H1 (cell line): Measurements from ENCODE around the gene XPNPEP3. TPM values are rescaled to one million over a fixed set of nuclear protein-coding genes. Genes with fewer than 3 reads are reported as not detected.

ENCODE experiments used
- CTCF ChIA-PET: fragments of 300-600 bp; sonication (Branson Sonifier 250); formaldehyde crosslinking; loops from one replicate; lab custom pipeline; 2021; ENCODE audit not compliant: partially characterized antibody; lab: Charles Lee
- POLR2A ChIA-PET: fragments of 300-600 bp; sonication (Branson Sonifier 250); formaldehyde crosslinking; loops from one replicate; lab custom pipeline; 2021; ENCODE audit warnings: inconsistent platforms; ENCODE audit not compliant: partially characterized antibody; lab: Charles Lee
- DNase-seq, 2 experiments: peaks; one replicate each; pipeline versions ENCODE4 v3.0.0 to v3.0.0-alpha.2; 2010 to 2022; ENCODE audit warnings: low spot score in 2 of 2, low read depth in 1 of 2, mixed read lengths in 1 of 2
- FAIRE-seq: peaks from 2 replicates; lab custom pipeline; 2011; peaks lifted over from hg19 to GRCh38; lab: Jason Lieb, UNC
- H2AFZ ChIP-seq: 2 replicates; pipeline ENCODE4 v1.8.1; 2012; ENCODE audit warnings: low read length, inconsistent platforms
- H2AK5ac ChIP-seq: 2 replicates; pipeline ENCODE4 v1.6.1; 2013; ENCODE audit warnings: low read depth, low read length
- H2BK120ac ChIP-seq: replicated peaks from 2 replicates; pipeline ENCODE3; 2013; ENCODE audit warnings: low read depth, low read length, inconsistent platforms
- H2BK12ac ChIP-seq: 2 replicates; pipeline ENCODE4 v1.6.1; 2013; ENCODE audit warnings: low read depth, low read length
- H2BK15ac ChIP-seq: 2 replicates; pipeline ENCODE4 v1.6.1; 2013; ENCODE audit warnings: low read length
- H2BK20ac ChIP-seq: 2 replicates; pipeline ENCODE4 v1.6.1; 2013; ENCODE audit warnings: low read length
- H2BK5ac ChIP-seq: 2 replicates; pipeline ENCODE4 v1.6.1; 2013; ENCODE audit warnings: low read depth, low read length
- H3K14ac ChIP-seq: 2 replicates; pipeline ENCODE4 v1.6.1; 2013; ENCODE audit warnings: inconsistent platforms; ENCODE audit not compliant: insufficient read length
- H3K18ac ChIP-seq: 2 replicates; pipeline ENCODE4 v1.6.1; 2013; ENCODE audit warnings: low read length; ENCODE audit errors: extremely low read depth
- H3K23ac ChIP-seq: 2 replicates; pipeline ENCODE4 v1.6.1; 2013; ENCODE audit warnings: inconsistent platforms; ENCODE audit not compliant: insufficient read length
- H3K23me2 ChIP-seq: 2 replicates; pipeline ENCODE4 v1.6.1; 2013; ENCODE audit warnings: low read depth, low read length
- H3K27ac ChIP-seq: 2 replicates; pipeline ENCODE4 v1.6.1; 2011; ENCODE audit warnings: low read depth, low read length, inconsistent platforms
- H3K27me3 ChIP-seq, 4 experiments: replicated peaks in 1 of 4; 1 replicate in 1 of 4; 2 replicates in 3 of 4; pipeline versions ENCODE4 v1.6.1 to v1.8.1; 2011 to 2013; ENCODE audit warnings: low read length in 3 of 4, mild to moderate bottlenecking in 3 of 4, inconsistent platforms in 2 of 4, mixed read lengths in 2 of 4, moderate library complexity in 1 of 4; ENCODE audit not compliant: control insufficient read depth in 3 of 4, insufficient read depth in 3 of 4; ENCODE audit errors: extremely low read depth in 1 of 4
- H3K36me3 ChIP-seq, 4 experiments: 2 replicates each; pipeline versions ENCODE4 v1.6.1 to v1.8.1; 2011 to 2013; ENCODE audit warnings: mild to moderate bottlenecking in 4 of 4, low read length in 3 of 4, moderate library complexity in 2 of 4, control low read depth in 1 of 4, inconsistent platforms in 1 of 4; ENCODE audit not compliant: insufficient read depth in 4 of 4, control insufficient read depth in 2 of 4
- H3K4ac ChIP-seq: replicated peaks from 2 replicates; pipeline ENCODE3; 2013; ENCODE audit warnings: low read length, low read depth, mixed read lengths, inconsistent platforms; ENCODE audit not compliant: insufficient read length
- H3K4me1 ChIP-seq, 4 experiments: replicated peaks in 1 of 4; 1 replicate in 1 of 4; 2 replicates in 3 of 4; pipeline versions ENCODE4 v1.6.1 to v1.8.1; 2011 to 2013; ENCODE audit warnings: low read length in 3 of 4, inconsistent platforms in 2 of 4, mixed read lengths in 1 of 4; ENCODE audit not compliant: insufficient read depth in 4 of 4, control insufficient read depth in 3 of 4
- H3K4me2 ChIP-seq, 2 experiments: 2 replicates each; pipeline versions ENCODE4 v1.6.1 to v1.8.1; 2011 to 2013; ENCODE audit warnings: low read depth in 2 of 2, low read length in 2 of 2, control low read depth in 1 of 2, inconsistent platforms in 1 of 2, mild to moderate bottlenecking in 1 of 2; ENCODE audit not compliant: insufficient read depth in 1 of 2
- H3K4me3 ChIP-seq, 4 experiments: fragments of 200-600, 300-600 bp in 1 of 4; sonication (generic), shearing (Covaris generic), sonication (Bioruptor Twin) in 1 of 4; 2 replicates each; pipeline versions ENCODE4 v1.5.1 to v1.8.1; 2011 to 2016; ENCODE audit warnings: low read length in 4 of 4, low read depth in 3 of 4, control low read depth in 2 of 4, inconsistent platforms in 2 of 4, mild to moderate bottlenecking in 2 of 4, mixed read lengths in 1 of 4, moderate library complexity in 1 of 4; ENCODE audit not compliant: insufficient read depth in 2 of 4; ENCODE audit errors: extremely low read depth in 1 of 4
- H3K56ac ChIP-seq: replicated peaks from 2 replicates; pipeline ENCODE3; 2013; ENCODE audit warnings: low read depth, mild to moderate bottlenecking, mixed read lengths, low read length, inconsistent platforms; ENCODE audit not compliant: insufficient read length
- H3K79me1 ChIP-seq: 2 replicates; pipeline ENCODE4 v1.6.1; 2013; ENCODE audit warnings: low read depth, low read length, control low read depth
- H3K79me2 ChIP-seq, 2 experiments: 2 replicates each; pipeline versions ENCODE4 v1.6.1 to v1.8.1; 2012 to 2013; ENCODE audit warnings: low read length in 2 of 2, mild to moderate bottlenecking in 2 of 2, inconsistent platforms in 1 of 2; ENCODE audit not compliant: insufficient read depth in 2 of 2, control insufficient read depth in 1 of 2
- H3K9ac ChIP-seq, 4 experiments: replicated peaks in 1 of 4; 1 replicate in 1 of 4; 2 replicates in 3 of 4; pipeline versions ENCODE4 v1.6.1 to v1.8.1; 2011 to 2013; ENCODE audit warnings: low read depth in 3 of 4, low read length in 3 of 4, control low read depth in 2 of 4, mild to moderate bottlenecking in 2 of 4, moderate library complexity in 2 of 4, inconsistent platforms in 1 of 4; ENCODE audit errors: extremely low read depth in 1 of 4
- H3K9me3 ChIP-seq, 2 experiments: 2 replicates each; pipeline versions ENCODE4 v1.6.1 to v1.8.1; 2012 to 2013; ENCODE audit warnings: mild to moderate bottlenecking in 2 of 2, moderate library complexity in 2 of 2, control low read depth in 1 of 2, inconsistent platforms in 1 of 2, low read depth in 1 of 2, low read length in 1 of 2, mixed read lengths in 1 of 2; ENCODE audit not compliant: insufficient read depth in 2 of 2
- H4K20me1 ChIP-seq, 2 experiments: replicated peaks in 1 of 2; 2 replicates each; pipeline versions ENCODE3 to v1.8.1; 2011 to 2013; ENCODE audit warnings: inconsistent platforms in 2 of 2, low read length in 2 of 2, mild to moderate bottlenecking in 1 of 2; ENCODE audit not compliant: insufficient read depth in 2 of 2, control insufficient read depth in 1 of 2
- H4K5ac ChIP-seq: 2 replicates; pipeline ENCODE4 v1.6.1; 2013; ENCODE audit warnings: low read length, low read depth, mixed read lengths, inconsistent platforms; ENCODE audit not compliant: insufficient read length
- H4K8ac ChIP-seq: 2 replicates; pipeline ENCODE4 v1.8.0; 2013; ENCODE audit warnings: mild to moderate bottlenecking, moderate library complexity, low read length, inconsistent platforms; ENCODE audit not compliant: insufficient read depth; ENCODE audit errors: extremely low read depth
- H4K91ac ChIP-seq: replicated peaks from 2 replicates; pipeline ENCODE3; 2013; ENCODE audit warnings: low read length, mixed read lengths, inconsistent platforms; ENCODE audit not compliant: insufficient read length
- ASH2L ChIP-seq: fragments of 200-600, 300-600 bp; sonication (generic); IDR thresholded peaks from one replicate; pipeline ENCODE4 v1.7.1; 2017; ENCODE audit warnings: low read length
- ATF2 ChIP-seq: IDR thresholded peaks from 2 replicates; pipeline ENCODE4 v1.6.1; 2012; ENCODE audit warnings: low read length, inconsistent platforms
- BCL11A ChIP-seq, 2 experiments: IDR thresholded peaks; one replicate each; pipeline ENCODE4 v1.6.1; 2011; ENCODE audit warnings: low read depth in 2 of 2, low read length in 2 of 2, mild to moderate bottlenecking in 2 of 2
- CTCF ChIP-seq, 3 experiments: IDR thresholded peaks; 1 replicate in 2 of 3; 2 replicates in 1 of 3; pipeline versions ENCODE4 v1.5.1 to v1.6.1; 2011; ENCODE audit warnings: low read length in 3 of 3, mild to moderate bottlenecking in 3 of 3, inconsistent platforms in 2 of 3, low read depth in 1 of 3, moderate library complexity in 1 of 3; ENCODE audit not compliant: insufficient read depth in 1 of 3; ENCODE audit errors: control extremely low read depth in 1 of 3
- RFX5 ChIP-seq: IDR thresholded peaks from 2 replicates; pipeline ENCODE4 v1.6.1; 2011; ENCODE audit warnings: low read depth, low read length, improper control_type of control experiment, borderline replicate concordance
- SAP30 ChIP-seq: fragments of 300-600 bp; sonication (generic); IDR thresholded peaks from 2 replicates; pipeline ENCODE4 v1.7.1; 2012; ENCODE audit warnings: low read length, moderate library complexity, mild to moderate bottlenecking, inconsistent platforms; ENCODE audit not compliant: insufficient read depth, insufficient replicate concordance
- SIX5 ChIP-seq: IDR thresholded peaks from 2 replicates; pipeline ENCODE4 v1.6.1; 2011; ENCODE audit warnings: mild to moderate bottlenecking, low read depth, low read length
- TBP ChIP-seq: IDR thresholded peaks from 2 replicates; pipeline ENCODE4 v1.6.1; 2011; ENCODE audit warnings: low read depth, low read length, improper control_type of control experiment
- ZNF274 ChIP-seq: IDR thresholded peaks from 2 replicates; pipeline ENCODE4 v1.7.0; 2012; ENCODE audit warnings: low read length, borderline replicate concordance; ENCODE audit errors: extremely low read depth
- WGBS, 2 experiments: shearing (Covaris generic) in 1 of 2; methylation state at CpG; one replicate each; pipeline versions ENCODE4 v1.1.6 to v1.1.7; 2013 to 2015; ENCODE audit warnings: low lambda C conversion rate in 2 of 2, mixed read lengths in 2 of 2, inconsistent platforms in 1 of 2, low coverage in 1 of 2, missing lambda C conversion rate in 1 of 2; ENCODE audit not compliant: insufficient replicate concordance in 2 of 2, insufficient coverage in 1 of 2, insufficient read length in 1 of 2; ENCODE audit errors: extremely low coverage in 1 of 2, missing lambda C conversion rate in 1 of 2; 5-methylcytosine and 5-hydroxymethylcytosine counted together
- polyA plus RNA-seq, 7 experiments: library from polyadenylated mRNA; depleted of rRNA in 3 of 7; stranded (reverse) in 5 of 7; unstranded in 2 of 7; fragments of >200 nt in 5 of 7; fragments of 200-250 nt in 2 of 7; gene quantifications; 1 replicate in 5 of 7; 2 replicates in 1 of 7; 4 replicates in 1 of 7; pipeline versions ENCODE4 v1.2.1 to v1.2.3, GENCODE V29; 2011 to 2013; ENCODE audit warnings: missing spikeins in 2 of 7, mixed read lengths in 2 of 7
- total RNA-seq: library from RNA; stranded (reverse); fragmentation: NEBNext Ultra II Directional; extraction: Animal tissue kit (Norgen Biotek cat#: 25700); gene quantifications from 2 replicates; pipeline ENCODE4 v1.2.1, GENCODE V29; 2021

The XPNPEP3 gene
- total and polyA plus RNA-seq, 2 of the 8 experiments (the other 6 are each of a cell fraction or from before 2014, with no cell fraction given), result 25.8 to 29.2 TPM

- peaks cover 9% of the 10 kb centered on the region for H3K23me2 ChIP-seq
- no peak overlapping the region for H4K5ac ChIP-seq
- DNase-seq (no peak), FAIRE-seq (no peak)
- no peak overlapping the region for H2BK15ac ChIP-seq
- H2BK120ac ChIP-seq, result no peak overlapping the region
- no peak overlapping the region for H2BK20ac ChIP-seq
- no peak overlapping the region for H3K23ac ChIP-seq
- H4K20me1 ChIP-seq, result peaks cover 0 to 4% of the 10 kb centered on the region in 2 experiments
- H4K8ac ChIP-seq, result no peak overlapping the region
- H3K18ac ChIP-seq, result no peak overlapping the region
- H3K9me3 ChIP-seq, result no peaks in the 10 kb centered on the region
- ChIA-PET CTCF (interaction anchor here (1.0 to 1.7 kb wide), 2 partner anchors 16 to 30 kb away, joined by 3 to 4 read pairs; no protein-coding TSS in a partner anchor), POLR2A (interaction anchor here (1.7 kb wide), 1 partner anchor 139 kb away, joined by 5 read pairs; the partner anchor contains the start of gene EP300)
- peaks cover 0 to 2% (median under 1%) of the 10 kb centered on the region in 4 experiments; a peak in 3 of 7 replicates for H3K4me1 ChIP-seq
- H2AK5ac ChIP-seq, result no peak overlapping the region
- H2AFZ ChIP-seq, result no peak overlapping the region
- H3K4ac ChIP-seq, result no peak overlapping the region
- no peak overlapping the region; a peak in 1 of 4 replicates for H3K4me2 ChIP-seq
- H4K91ac ChIP-seq, result no peak overlapping the region
- H3K36me3 ChIP-seq, result peaks cover 3 to 36% (median 14%) of the 10 kb centered on the region in 4 experiments; a peak in 7 of 8 replicates
- no peaks in the 10 kb centered on the region for H3K27me3 ChIP-seq
- WGBS, 2 experiments, result 93% methylated on average over 2 of the region's 2 CpGs; no CpG with 5 or more reads in 1 of the 2 experiments
- H3K79me1 ChIP-seq, result peaks cover 3% of the 10 kb centered on the region; the same call in 1 of the 2 replicates
- no peak overlapping the region for H3K56ac ChIP-seq
- H3K9ac ChIP-seq, result no peak overlapping the region
- H3K14ac ChIP-seq, result no peak overlapping the region
- H2BK12ac ChIP-seq, result no peak overlapping the region
- peaks cover 17 to 56% of the 10 kb centered on the region in 2 experiments for H3K79me2 ChIP-seq
- H3K4me3 ChIP-seq, result no peak overlapping the region; a peak in 1 of 8 replicates
- H2BK5ac ChIP-seq, result no peak overlapping the region
- H3K27ac ChIP-seq, result no peak overlapping the region
- no peak for TF ChIP-seq ATF2
- TF ChIP-seq ASH2L, result no peak
- TF ChIP-seq SIX5, result no peak
- no peak for TF ChIP-seq BCL11A (IDR thresholded peaks at IDR 0.05; ENCODE audit: low read depth in 2 of 2, low read length in 2 of 2)
- no peak for TF ChIP-seq CTCF (IDR thresholded peaks at IDR 0.05; ENCODE audit: control extremely low read depth in 1 of 3, insufficient read depth in 1 of 3, low read depth in 1 of 3, low read length in 3 of 3)
- TF ChIP-seq ZNF274, result no peak
- TF ChIP-seq TBP, result no peak
- no peak for TF ChIP-seq SAP30
- TF ChIP-seq RFX5, result no peak
These were observed 96.5 kb downstream of the XPNPEP3 start for GRCh38 chr22:40953471-40953870.
